OCI-LY7 (cell line): Measurements from ENCODE around the gene EVX2. TPM values are rescaled to one million over a fixed set of nuclear protein-coding genes. Genes with fewer than 3 reads are reported as not detected.

Source experiments
- BruUV-seq: library from RNA; stranded (reverse); fragments of 400-500 nt; replicated peaks from 2 replicates; lab custom pipeline; 2021; lab: Mats Ljungman, UMichigan
- CTCF ChIA-PET: fragments of 300-600 bp; sonication (Branson Sonifier 250); formaldehyde crosslinking; loops from one replicate; lab custom pipeline; 2022; ENCODE audit warnings: antibody characterized with exemption; ENCODE audit not compliant: unreplicated experiment; lab: Charles Lee
- POLR2A ChIA-PET: fragments of 300-600 bp; sonication (Branson Sonifier 250); formaldehyde crosslinking; loops from one replicate; lab custom pipeline; 2022; ENCODE audit warnings: antibody characterized with exemption; lab: Charles Lee
- DNase-seq: peaks from one replicate; pipeline ENCODE4 v3.0.0-alpha.2; 2015; ENCODE audit warnings: low spot score
- H2AFZ ChIP-seq: fragments of 200-600 bp; sonication (generic), shearing (Covaris generic); 2 replicates; pipeline ENCODE4 v1.6.1; 2014; ENCODE audit warnings: mild to moderate bottlenecking, antibody characterized with exemption, low read length, moderate library complexity
- H3K27ac ChIP-seq: fragments of 200-600 bp; sonication (generic); 2 replicates; pipeline ENCODE4 v1.5.1; 2014; ENCODE audit warnings: mixed run types, low read depth, mild to moderate bottlenecking, moderate library complexity, low read length, inconsistent platforms; ENCODE audit not compliant: poor library complexity, severe bottlenecking
- H3K36me3 ChIP-seq: fragments of 200-600 bp; sonication (generic); 2 replicates; pipeline ENCODE4 v1.6.1; 2014; ENCODE audit warnings: mild to moderate bottlenecking, antibody characterized with exemption, low read length, moderate library complexity, mixed read lengths; ENCODE audit not compliant: insufficient read depth
- H3K4me1 ChIP-seq: fragments of 200-600 bp; sonication (generic); 2 replicates; pipeline ENCODE4 v1.5.1; 2014; ENCODE audit warnings: mild to moderate bottlenecking, low read length; ENCODE audit not compliant: insufficient read depth, poor library complexity, severe bottlenecking
- H3K4me2 ChIP-seq: fragments of 200-600 bp; sonication (generic); 2 replicates; pipeline ENCODE4 v1.6.1; 2014; ENCODE audit warnings: mild to moderate bottlenecking, low read length
- H3K4me3 ChIP-seq: fragments of 200-600 bp; sonication (generic); 2 replicates; pipeline ENCODE4 v1.5.1; 2014; ENCODE audit warnings: mild to moderate bottlenecking, low read depth, low read length; ENCODE audit not compliant: poor library complexity, severe bottlenecking
- H3K79me2 ChIP-seq: fragments of 200-600 bp; sonication (generic); 2 replicates; pipeline ENCODE4 v1.6.1; 2016; ENCODE audit warnings: low read depth, mild to moderate bottlenecking, low read length, moderate library complexity, mixed read lengths; ENCODE audit not compliant: insufficient read depth
- H3K9me2 ChIP-seq: fragments of 200-600 bp; sonication (generic); 2 replicates; pipeline ENCODE4 v1.6.1; 2016; ENCODE audit warnings: mild to moderate bottlenecking, low read length, mixed read lengths; ENCODE audit not compliant: insufficient read depth
- H3K9me3 ChIP-seq: fragments of 200-600 bp; sonication (generic); 2 replicates; pipeline ENCODE4 v1.6.1; 2014; ENCODE audit warnings: mild to moderate bottlenecking, mixed run types, low read length, mixed read lengths
- H4K20me1 ChIP-seq: fragments of 200-600 bp; sonication (generic); 2 replicates; pipeline ENCODE4 v1.6.1; 2014; ENCODE audit warnings: mild to moderate bottlenecking, antibody characterized with exemption, low read length, moderate library complexity, mixed read lengths; ENCODE audit not compliant: insufficient read depth
- CTCF ChIP-seq: fragments of 200-600 bp; sonication (generic); conservative IDR thresholded peaks from 2 replicates; pipeline ENCODE4 v1.5.1; 2014; ENCODE audit warnings: mild to moderate bottlenecking, antibody characterized with exemption, low read length, moderate library complexity, mixed read lengths
- EZH2phosphoT487 ChIP-seq: fragments of 200-600 bp; sonication (generic); IDR thresholded peaks from 2 replicates; pipeline ENCODE4 v1.6.1; 2018; ENCODE audit warnings: low read depth, borderline replicate concordance, mild to moderate bottlenecking, mixed run types, antibody characterized with exemption, low read length, moderate library complexity, mixed read lengths
- intact Hi-C: fragments of 100-400 bp; cut with micrococcal nuclease; formaldehyde crosslinking; loops from one replicate; pipeline ENCODE4 v1.10.0; 2022; ENCODE audit not compliant: unreplicated experiment
- total RNA-seq, 2 experiments: library from RNA; depleted of rRNA in 1 of 2; stranded (reverse); fragments of >200 nt in 1 of 2; shearing (Covaris generic) in 1 of 2; gene quantifications; 2 replicates each; pipeline ENCODE4 v1.2.3, GENCODE V29; 2014 to 2022

Gene EVX2
- total RNA-seq, 2 experiments from 2014 or later: not detected

- peak overlapping the region; percentile 96 for H2AFZ ChIP-seq
- POLR2A ChIA-PET: interaction anchor here (0.5 to 0.6 kb wide), 2 partner anchors 128 to 408 kb away, joined by 3 read pairs; no protein-coding TSS in a partner anchor
Observed at GRCh38 chr2:176097820-176098365, 14.1 kb upstream of the EVX2 start.

GRCh38 chr2:176096986-176097819 is 13.4 kb upstream of the EVX2 start:
- peak; percentile 76 for TF ChIP-seq CTCF
- TF ChIP-seq EZH2phosphoT487: no peak
- H3K4me2 ChIP-seq: peak overlapping the region; percentile 81
- H3K4me3 ChIP-seq: peak overlapping the region; percentile 63
- BruUV-seq: no TSS peak
- POLR2A ChIA-PET: interaction anchor here (0.6 to 1.5 kb wide), 2 partner anchors 95 to 127 kb away, joined by 3 to 4 read pairs; partner anchors contain the start of gene LNPK
- peaks cover 14% of the 10 kb centered on the region for H3K4me1 ChIP-seq
- peak; percentile 77 for DNase-seq
- intact Hi-C loops: loop anchor here (1.0 kb wide), 2 partner anchors 407 to 731 kb away; no protein-coding TSS in a partner anchor
- no peaks in the 10 kb centered on the region for H3K36me3 ChIP-seq
- H4K20me1 ChIP-seq: no peaks in the 10 kb centered on the region
- CTCF ChIA-PET: interaction anchor here (0.5 to 0.6 kb wide), 2 partner anchors 12 to 520 kb away, joined by 3 read pairs; no protein-coding TSS in a partner anchor
- H2AFZ ChIP-seq: peak overlapping the region; percentile 96
- H3K27ac ChIP-seq: no peak overlapping the region
- H3K79me2 ChIP-seq: no peaks in the 10 kb centered on the region
- no peaks in the 10 kb centered on the region for H3K9me3 ChIP-seq
- H3K9me2 ChIP-seq: no peaks in the 10 kb centered on the region

More at GRCh38 chr2:176097820-176098365, 14.1 kb upstream of the EVX2 start:
- Histone ChIP-seq H3K4me1 (peaks cover 14% of the 10 kb centered on the region), H3K4me3 (peak overlapping the region; percentile 63), H3K27ac (no peak overlapping the region), H3K9me3 (no peaks in the 10 kb centered on the region), H3K9me2 (no peaks in the 10 kb centered on the region), H3K36me3 (no peaks in the 10 kb centered on the region), H3K79me2 (no peaks in the 10 kb centered on the region), H3K4me2 (peak overlapping the region; percentile 81), H4K20me1 (no peaks in the 10 kb centered on the region)
- intact Hi-C loops: loop anchor here (1.0 kb wide), 2 partner anchors 408 to 732 kb away; no protein-coding TSS in a partner anchor
- CTCF ChIA-PET: interaction anchor here (0.5 to 0.6 kb wide), 2 partner anchors 11 to 521 kb away, joined by 3 read pairs; no protein-coding TSS in a partner anchor
- DNase-seq: no peak
- BruUV-seq: no TSS peak
- peak; percentile 38; the same call in 1 of the 2 replicates for TF ChIP-seq CTCF
- TF ChIP-seq EZH2phosphoT487: no peak
